ENCODE measurements around the gene TRIM15. TPM values are rescaled to one million over a fixed set of nuclear protein-coding genes. Genes with fewer than 3 reads are reported as not detected.
"Not testable (repeated sequence)": the region's sequence is repeated elsewhere in the genome, so short reads cannot be mapped to it uniquely, and the experiment has no call there.

TRIM15 gene
- total RNA-seq, 1 experiment from 2014 or later, result 0.04 TPM

GRCh38 chr6:30162265-30163089, 869 bp upstream of the TRIM15 start:
- no peak for DNase-seq (ENCODE audit: low spot score)

GRCh38 chr6:30163918-30164654, 740 bp downstream of the TRIM15 start:
- no peak for DNase-seq (ENCODE audit: low spot score)

DNA sequence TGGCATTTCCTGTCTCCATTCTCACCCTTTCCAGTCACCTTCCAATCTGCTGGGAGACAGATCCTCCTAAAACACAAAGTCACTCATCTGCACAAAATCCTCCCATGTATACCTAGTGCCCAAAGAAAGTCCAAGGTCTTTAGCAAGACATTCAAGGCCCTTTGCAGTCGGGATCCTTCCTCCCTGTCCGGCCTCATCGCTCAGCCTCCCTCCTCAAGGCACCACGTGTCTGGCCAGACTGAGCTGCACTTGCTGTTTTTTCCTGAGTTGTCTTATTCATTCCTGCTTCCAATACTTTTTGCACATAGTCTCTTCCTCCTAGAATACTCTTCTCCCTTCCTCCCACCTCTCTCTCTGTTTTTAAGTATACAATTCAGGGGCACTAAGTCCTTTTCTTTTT, 1.4 kb downstream of the TRIM15 start:
- no peak for DNase-seq (ENCODE audit: low spot score)

- DNase-seq (ENCODE audit: low spot score), result not testable (repeated sequence)
Observed at GRCh38 chr6:30165238-30165637, 1.9 kb downstream of the TRIM15 start.

GRCh38 chr6:30167101-30167500, 3.8 kb downstream of the TRIM15 start:
- DNase-seq (ENCODE audit: low spot score), result no peak

DNA sequence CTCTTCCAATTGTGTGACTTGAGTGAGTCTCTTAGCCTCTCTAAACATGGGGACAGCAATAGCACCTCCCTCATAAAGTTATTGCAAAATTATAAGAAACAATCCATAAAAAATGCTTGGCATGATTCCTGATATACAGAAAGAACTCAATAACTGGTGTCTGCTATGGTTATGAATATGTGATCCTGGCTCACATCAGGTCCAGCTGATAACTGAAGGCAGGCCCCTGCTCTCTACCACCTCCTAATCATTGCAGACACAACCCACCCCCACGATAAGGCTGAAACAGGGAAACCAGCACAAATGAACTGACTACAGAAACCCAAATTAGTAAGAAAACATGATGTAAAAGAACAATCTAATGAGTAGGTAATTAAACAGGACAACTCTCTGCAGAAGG, 5.4 kb downstream of the TRIM15 start:
- no peak for DNase-seq (ENCODE audit: low spot score)

GRCh38 chr6:30169658-30170614, 6.6 kb downstream of the TRIM15 start:
- peak; percentile 44 for DNase-seq (ENCODE audit: low spot score)

DNA sequence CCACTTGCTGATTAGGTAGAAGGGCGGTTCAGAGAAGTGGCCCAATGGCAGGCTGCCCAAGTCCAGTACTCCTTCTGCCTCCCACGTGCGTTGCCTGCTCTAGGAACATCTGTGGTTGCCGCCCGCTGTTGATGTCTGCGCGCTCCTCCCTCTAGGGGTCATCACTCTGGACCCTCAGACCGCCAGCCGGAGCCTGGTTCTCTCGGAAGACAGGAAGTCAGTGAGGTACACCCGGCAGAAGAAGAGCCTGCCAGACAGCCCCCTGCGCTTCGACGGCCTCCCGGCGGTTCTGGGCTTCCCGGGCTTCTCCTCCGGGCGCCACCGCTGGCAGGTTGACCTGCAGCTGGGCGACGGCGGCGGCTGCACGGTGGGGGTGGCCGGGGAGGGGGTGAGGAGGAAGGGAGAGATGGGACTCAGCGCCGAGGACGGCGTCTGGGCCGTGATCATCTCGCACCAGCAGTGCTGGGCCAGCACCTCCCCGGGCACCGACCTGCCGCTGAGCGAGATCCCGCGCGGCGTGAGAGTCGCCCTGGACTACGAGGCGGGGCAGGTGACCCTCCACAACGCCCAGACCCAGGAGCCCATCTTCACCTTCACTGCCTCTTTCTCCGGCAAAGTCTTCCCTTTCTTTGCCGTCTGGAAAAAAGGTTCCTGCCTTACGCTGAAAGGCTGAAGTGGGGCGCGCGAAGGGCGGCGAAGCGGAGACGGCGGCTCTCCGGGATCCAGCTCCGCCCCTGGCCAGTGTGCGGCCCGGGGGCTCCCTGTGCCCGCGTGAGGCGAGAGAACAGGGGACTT, 8.5 kb downstream of the TRIM15 start:
- no peak for DNase-seq (ENCODE audit: low spot score)

DNA sequence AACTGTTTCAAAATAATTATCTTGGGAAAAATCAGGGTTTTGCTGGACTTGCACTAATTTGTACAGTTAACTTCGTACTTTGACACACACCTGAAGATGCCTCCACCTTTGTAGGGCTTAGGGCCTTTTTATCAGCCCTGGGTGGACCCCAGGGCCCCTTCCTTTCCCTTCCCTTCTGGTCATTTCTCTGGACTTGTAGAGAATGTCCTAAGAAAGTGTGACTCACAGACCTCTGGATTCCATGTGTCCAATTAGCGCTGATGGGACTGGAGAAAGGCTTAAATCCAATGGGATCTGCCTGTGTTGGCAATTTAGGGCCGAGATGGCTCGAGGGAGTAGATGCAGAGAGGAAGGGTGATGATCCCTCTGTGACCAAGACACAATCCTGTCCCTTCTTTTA, 9.3 kb downstream of the TRIM15 start:
- no peak for DNase-seq (ENCODE audit: low spot score)

GRCh38 chr6:30175765-30176164, 12.4 kb downstream of the TRIM15 start:
- no peak for DNase-seq (ENCODE audit: low spot score)

GRCh38 chr6:30178837-30179236, 15.5 kb downstream of the TRIM15 start:
- no peak for DNase-seq (ENCODE audit: low spot score)

DNA sequence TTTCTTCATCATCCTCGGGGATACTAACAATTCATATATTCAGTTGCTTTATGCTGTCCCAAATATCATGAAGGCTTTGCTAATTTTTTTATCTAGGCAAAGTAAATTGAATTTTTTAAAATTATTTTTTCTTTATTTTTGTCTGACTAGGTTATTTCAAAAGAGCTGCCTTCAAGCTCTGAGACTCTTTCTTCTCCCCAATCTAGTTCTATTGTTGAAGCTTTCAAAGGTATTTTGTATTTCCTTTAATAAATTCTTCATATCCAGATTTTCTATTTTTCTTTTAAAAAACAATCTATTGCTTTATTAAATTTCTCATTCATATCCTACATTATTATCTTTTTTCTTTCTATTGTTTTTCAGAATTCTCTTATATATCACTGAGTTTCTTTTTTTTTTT, 16.8 kb downstream of the TRIM15 start:
- no peak for DNase-seq (ENCODE audit: low spot score)

DNA sequence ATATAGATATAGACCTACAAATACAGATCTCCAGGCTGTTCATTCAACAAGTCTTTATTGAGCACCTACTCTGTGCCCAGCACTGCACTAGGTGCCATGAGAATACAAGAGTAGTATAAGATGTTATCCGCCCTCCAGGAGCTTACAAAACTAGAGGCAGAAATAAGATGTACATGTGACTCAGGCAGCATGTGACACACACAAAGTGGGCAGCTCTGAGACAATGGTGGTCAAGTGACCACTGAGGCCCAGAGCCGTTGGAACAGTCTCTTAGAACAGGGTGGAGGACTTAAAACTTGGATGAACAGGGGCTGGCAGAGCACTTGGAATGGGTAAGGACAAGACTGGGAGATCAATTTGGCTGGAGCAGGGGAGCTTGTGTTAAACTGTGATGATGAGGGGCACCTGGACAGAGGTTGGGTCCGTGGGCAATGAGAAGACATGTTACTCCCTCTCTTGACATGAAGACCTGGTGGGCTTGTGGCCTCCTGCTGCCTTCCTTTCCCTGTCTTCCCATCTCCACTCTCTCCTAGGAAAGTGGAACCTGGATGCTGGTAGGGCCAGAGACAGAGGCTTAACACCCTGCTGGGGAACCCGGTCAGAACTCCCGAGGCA, 21.2 kb downstream of the TRIM15 start:
- no peak for DNase-seq (ENCODE audit: low spot score)

- DNase-seq (ENCODE audit: low spot score), result no peak
Observed at GRCh38 chr6:30185846-30186484, 22.6 kb downstream of the TRIM15 start.

DNA sequence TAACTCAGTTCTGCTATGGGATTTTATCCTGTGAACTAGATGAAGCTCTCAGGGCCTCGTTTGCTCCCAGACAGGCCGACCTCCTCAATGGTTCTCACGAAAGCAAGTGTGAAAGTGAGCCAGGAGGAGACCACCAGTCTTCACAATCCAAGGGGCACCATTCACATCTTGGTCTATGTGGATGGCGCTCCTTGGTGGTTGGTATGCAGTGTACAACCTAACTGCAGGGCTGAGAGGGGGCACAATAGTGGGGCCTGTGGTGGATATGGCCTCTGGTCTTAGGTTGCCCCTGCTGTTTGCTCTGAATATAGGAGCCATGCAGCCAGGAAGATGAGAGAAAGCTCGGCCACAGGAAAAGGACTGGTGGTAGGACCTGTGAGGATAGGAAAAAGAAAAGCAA, 25.2 kb downstream of the TRIM15 start:
- no peak for DNase-seq (ENCODE audit: low spot score)

DNA sequence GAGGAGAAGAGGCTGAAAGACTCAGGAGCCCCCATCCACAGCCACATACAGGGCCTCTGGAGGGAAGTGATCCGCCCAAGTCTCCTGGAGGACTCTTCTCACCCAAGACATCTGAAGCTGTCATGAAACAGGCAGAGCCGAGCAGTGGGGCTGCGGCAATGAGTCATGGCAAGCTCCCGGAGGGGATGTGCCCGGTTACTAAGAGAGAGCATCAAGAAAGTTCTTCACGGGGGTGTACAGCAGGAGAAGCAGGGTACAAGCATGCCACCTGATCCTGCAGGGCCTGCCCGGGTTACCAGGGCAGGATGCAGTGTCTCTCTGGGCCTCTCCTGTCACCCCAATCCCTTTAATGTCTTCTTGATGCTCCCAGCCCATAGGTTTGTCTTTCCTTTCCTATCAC, 28.7 kb downstream of the TRIM15 start:
- DNase-seq (ENCODE audit: low spot score), result no peak

DNA sequence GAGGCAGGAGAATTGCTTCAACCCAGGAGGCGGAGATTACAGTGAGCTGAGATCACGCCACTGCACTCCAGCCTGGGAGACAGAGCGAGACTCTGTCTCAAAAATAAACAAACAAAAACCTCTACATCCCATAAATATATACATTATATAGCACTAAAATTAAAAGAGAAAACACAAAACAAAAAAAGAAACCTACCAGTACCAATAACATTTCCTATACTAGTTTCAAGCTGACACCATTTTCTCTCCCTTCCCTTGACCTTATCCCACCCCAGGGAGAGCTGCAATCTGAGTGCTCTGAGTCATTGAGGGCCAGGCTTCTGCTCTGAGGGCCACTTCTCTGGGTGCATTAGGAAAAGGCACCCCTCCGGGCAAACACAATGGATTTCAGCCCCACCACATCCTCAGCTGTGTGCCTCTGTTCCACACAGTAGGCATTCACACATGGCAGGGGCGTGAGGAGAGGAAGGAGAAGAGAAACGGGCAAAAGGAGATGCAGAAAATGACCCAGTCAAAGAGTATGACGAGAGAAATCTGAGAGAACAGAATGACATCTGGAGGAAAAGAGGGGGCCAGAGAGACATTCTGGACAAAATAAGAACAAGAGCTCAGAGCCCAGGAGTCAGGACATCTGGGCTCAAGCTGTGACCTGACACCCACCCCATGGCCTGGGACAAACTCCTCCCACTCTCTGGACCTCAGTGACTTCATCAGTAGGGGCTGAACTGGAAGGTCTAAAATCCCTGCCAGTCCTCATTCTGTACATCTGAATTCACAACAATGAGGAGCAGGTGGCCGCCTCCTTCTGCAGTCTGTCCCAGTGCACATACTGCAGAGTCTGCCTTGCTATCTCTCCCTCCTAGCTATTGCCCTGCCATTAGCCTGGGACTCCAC, 31.7 kb downstream of the TRIM15 start:
- no peak for DNase-seq (ENCODE audit: low spot score)

- DNase-seq (ENCODE audit: low spot score), result no peak
Observed at GRCh38 chr6:30195951-30196350, 32.6 kb downstream of the TRIM15 start.

DNA sequence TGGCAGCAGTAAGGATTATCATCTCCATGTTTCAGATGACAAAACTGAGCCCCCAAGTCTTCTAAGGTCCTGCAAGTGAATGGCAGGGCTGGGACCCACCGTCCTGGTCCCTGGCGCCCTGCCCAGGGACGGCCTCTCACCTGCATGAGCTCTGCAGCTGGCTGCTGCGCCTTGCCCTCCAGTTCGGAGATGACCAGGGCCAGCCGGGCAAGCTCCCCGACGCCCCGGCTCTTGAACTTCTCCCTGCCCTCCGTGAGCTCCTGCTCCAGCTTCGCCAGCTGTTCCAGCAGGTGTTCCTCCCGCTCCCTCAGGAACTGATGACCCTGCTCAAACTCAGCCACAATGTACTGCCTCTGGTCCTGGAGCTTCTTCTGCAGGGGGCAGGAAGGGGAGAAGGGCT, 33.0 kb downstream of the TRIM15 start:
- DNase-seq (ENCODE audit: low spot score), result no peak

Data from H4 (cell line).